IPS DF 19.7 (cell line): ENCODE results near the gene ACSS1.

Experiments used
- DNase-seq: peaks from one replicate; pipeline ENCODE4 v3.0.0-alpha.2; 2013; ENCODE audit warnings: low read depth, low spot score

Gene ACSS1

GRCh38 chr20:25058051-25058846 is at the start of gene ACSS1:
ACSS1 (minus strand) TSS chr20:25058139; CDS start chr20:25058102, 37 bp downstream.
- no peak for DNase-seq

- DNase-seq, result no peak
These were observed 45.6 kb upstream of the ACSS1 start for GRCh38 chr20:25103526-25103925.

- DNase-seq, result no peak
These were observed 43.0 kb upstream of the ACSS1 start for GRCh38 chr20:25100914-25101313.

- no peak for DNase-seq
These were observed 41.7 kb upstream of the ACSS1 start for GRCh38 chr20:25099601-25100140.

- no peak for DNase-seq
These were observed 39.6 kb upstream of the ACSS1 start for GRCh38 chr20:25097498-25097897.

- no peak for DNase-seq
These were observed 32.8 kb upstream of the ACSS1 start for GRCh38 chr20:25090492-25091429.

GRCh38 chr20:25089662-25090061 is 31.7 kb upstream of the ACSS1 start:
- no peak for DNase-seq

- DNase-seq, result no peak
These were observed 31.2 kb upstream of the ACSS1 start for GRCh38 chr20:25089096-25089495.

- no peak for DNase-seq
These were observed 30.3 kb upstream of the ACSS1 start for GRCh38 chr20:25088267-25088666.

- DNase-seq, result no peak
These were observed 29.4 kb upstream of the ACSS1 start for GRCh38 chr20:25087186-25087929.

GRCh38 chr20:25085756-25086495 is 28.0 kb upstream of the ACSS1 start:
- no peak for DNase-seq

GRCh38 chr20:25084626-25085187 is 26.8 kb upstream of the ACSS1 start:
- no peak for DNase-seq

- no peak for DNase-seq
These were observed 26.1 kb upstream of the ACSS1 start for GRCh38 chr20:25083773-25084625.

GRCh38 chr20:25083141-25083772 is 25.3 kb upstream of the ACSS1 start:
- DNase-seq, result no peak

- DNase-seq, result no peak
These were observed 24.5 kb upstream of the ACSS1 start for GRCh38 chr20:25082498-25082873.

- DNase-seq, result no peak
These were observed 24.0 kb upstream of the ACSS1 start, which contains the start of gene VSX1 for GRCh38 chr20:25081730-25082497. VSX1 (minus strand) TSS chr20:25082141; CDS start chr20:25082096, 45 bp downstream.

- no peak for DNase-seq
These were observed 23.3 kb upstream of the ACSS1 start for GRCh38 chr20:25081065-25081729.

- no peak for DNase-seq
These were observed 21.2 kb upstream of the ACSS1 start for GRCh38 chr20:25079171-25079570.
